ENCODE data around the gene STRN4.
"Not testable (repeated sequence)": the region's sequence is repeated elsewhere in the genome, so short reads cannot be mapped to it uniquely, and the experiment has no call there.

The STRN4 gene

GRCh38 chr19:46724468-46724867 is 21.8 kb downstream of the STRN4 start:
- no peak for DNase-seq

GRCh38 chr19:46723471-46723870 is 22.8 kb downstream of the STRN4 start:
- DNase-seq: no peak

DNA sequence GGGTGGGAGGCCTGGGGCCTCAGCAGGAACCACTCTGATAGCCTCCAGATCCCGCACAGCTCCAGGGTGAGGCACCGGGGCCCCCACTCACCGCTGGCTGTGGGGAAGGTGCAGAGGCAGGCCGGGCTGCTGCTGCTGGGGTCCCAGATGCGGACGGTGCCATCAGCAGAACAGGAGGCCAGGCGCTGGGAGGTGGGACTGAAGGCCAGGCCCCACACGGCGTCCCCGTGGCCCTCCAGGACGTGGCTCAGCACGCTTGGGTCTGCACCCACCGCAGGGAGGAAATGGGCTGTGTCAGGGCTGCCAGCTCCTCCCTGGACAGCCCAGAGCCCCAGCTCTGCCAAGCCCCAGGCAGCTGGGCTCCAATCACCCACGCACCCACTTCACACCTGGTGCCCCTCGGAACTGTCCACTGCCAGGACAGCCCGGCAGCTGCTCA is 23.2 kb downstream of the STRN4 start:
- no peak for DNase-seq

- no peak for DNase-seq
Measured at GRCh38 chr19:46722421-46723022, 23.7 kb downstream of the STRN4 start.

DNA sequence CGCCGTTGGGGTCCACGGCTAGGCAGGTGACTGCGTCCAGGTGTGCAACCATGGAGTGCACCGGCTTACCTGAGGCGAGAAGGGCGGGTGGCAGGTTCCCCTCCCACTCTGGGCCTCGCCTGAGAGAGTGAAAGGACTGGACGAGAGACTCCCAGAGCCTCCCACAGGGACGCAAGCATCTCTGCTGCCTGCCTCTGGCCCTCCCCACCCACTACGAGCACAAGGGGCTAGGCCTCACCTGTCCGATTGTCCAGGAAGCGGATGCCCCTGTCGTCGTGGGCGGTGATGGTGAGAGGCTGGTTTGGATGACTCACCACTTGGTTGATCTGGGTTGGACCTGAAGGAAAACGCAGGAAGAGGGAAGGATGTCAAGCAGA is 24.3 kb downstream of the STRN4 start:
- no peak for DNase-seq

GRCh38 chr19:46721269-46722003 is 24.8 kb downstream of the STRN4 start:
- DNase-seq: no peak

DNA sequence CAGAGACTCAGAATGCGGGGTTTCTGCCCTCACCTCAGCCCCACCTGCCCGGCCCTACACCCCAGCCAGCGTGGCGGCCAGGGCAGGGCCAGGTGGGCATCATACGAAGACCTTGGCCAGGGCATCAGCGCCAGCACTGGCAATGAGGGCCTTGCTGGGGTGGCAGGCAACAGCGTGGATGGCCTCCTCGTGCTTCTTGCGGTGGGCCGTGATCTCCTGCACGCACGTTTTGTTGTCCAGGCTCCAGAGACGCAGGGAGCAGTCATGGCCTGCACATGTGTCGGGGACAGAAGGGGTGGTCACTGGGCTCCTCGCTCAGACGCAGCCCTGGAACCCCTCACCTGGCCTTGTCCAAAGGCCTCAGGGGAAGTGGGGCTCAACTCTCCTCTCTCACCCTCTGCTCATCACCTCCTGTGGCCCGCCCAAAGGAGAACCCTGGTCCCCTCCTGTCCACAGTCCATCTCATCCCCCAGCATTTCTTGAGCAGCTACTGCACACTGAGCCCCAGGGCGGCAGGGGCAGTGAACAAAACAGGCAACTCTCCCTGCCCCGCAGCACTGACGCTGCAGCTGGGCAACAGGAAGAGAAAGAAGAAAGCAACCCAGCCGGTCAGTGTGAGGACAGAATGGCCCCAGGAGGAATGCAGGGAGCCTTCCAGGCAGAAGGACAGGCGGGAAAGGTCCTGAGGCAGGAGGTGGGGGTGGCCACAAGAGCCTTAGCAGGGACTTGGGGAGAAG is 25.6 kb downstream of the STRN4 start:
- no peak for DNase-seq

- DNase-seq: no peak
Measured at GRCh38 chr19:46719629-46720502, 26.4 kb downstream of the STRN4 start.

DNA sequence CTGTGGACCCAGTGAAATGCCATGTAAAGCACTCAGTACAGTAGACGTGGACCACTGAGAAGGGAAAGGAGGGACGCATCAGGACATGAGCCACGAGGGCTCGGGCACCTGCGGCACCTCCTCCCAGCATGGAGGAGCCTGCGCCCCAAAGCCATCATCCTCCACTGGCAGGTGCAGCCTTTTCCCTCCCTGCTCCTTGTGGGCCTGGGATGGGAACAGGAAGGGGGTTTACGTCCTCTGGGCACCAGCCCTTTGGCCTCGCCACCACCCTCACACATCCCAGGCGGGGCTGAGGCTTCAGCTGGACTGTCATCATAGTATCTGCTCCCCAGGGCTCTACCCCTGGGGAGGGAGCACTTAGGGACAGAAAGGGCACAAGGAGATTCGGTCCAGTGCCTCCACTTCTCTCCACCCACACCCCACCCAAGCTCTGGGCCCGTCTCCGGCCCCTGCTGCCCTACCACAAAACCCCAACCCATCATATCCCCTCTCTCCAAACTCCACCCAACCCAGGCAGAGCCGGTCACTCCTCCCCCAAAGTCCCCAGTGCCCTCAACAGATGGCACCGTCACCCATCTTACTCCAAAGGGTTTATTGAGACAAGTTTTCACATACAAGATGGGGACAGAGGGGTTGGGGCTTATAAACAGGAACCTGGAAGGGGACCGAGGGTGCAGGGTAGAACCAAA is 27.2 kb downstream of the STRN4 start:
- no peak for DNase-seq

DNA sequence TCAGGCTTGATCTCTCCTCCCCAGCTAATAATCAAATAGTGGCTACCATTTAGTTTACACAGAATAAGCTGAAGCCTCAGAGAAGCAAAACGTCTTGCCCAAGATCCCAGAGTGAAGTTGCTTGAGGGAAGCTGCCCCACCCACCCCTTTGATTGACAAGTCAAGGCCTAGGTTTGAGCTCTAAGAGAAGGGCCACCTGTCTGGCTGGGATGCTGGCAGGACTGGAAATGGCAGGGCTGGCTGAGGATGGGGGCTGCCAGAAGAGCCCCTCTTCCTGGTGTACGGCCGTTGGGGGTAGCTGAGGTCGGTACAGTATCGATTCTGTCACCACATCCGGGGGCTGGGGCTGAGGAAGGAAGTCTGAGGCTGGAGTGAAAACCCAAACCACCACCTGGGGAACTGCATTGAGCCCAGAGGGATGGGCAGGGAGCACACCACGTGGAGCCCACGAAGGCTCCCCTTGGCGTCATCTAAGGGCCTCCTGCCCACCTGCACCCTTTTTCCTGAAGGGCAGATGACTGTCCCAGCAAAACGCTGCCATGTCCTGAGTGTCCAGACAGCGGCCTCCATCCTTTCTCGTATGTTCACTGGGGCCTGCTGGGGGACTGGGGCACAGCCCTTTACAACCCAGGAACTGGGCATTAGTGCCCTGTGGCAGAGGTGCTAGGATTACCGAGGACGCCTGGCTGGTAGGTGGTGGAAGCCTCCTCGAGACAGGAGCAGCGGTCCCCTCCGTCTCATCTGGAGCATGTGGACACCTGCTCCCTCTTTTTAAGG is 27.9 kb downstream of the STRN4 start:
- peak; percentile 54 to 67 for DNase-seq

DNA sequence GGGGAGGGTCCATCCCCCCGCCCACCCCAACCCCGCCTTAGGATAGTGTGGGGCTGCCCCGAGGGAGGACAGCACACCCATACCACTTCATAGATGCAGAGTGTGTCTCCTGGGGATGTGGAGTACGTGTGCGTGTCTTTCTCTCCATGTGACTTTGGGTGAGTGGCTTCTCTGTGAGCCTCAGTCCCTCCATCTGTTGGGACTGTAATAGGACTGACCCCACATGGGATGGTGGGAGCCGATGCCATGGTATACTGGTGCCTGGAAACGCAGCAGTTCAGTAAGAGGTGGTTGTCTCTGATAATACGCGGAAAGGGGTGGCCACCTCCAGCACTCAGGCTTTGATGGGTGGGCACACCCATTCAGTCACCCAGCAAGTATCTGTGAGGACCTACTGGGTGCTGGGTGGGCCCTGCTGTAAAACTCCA is 28.5 kb downstream of the STRN4 start:
- DNase-seq: no peak

GRCh38 chr19:46717034-46717715 is 29.1 kb downstream of the STRN4 start, which contains the start of gene PRKD2:
TSS of gene PRKD2 (minus strand) at chr19:46717114. CDS start at chr19:46716370, 744 bp downstream.
- peak; percentile 75 to 80 for DNase-seq

- DNase-seq: peak in 1 of 2 donors; percentile 3
Measured at GRCh38 chr19:46716672-46717033, 29.6 kb downstream of the STRN4 start.

GRCh38 chr19:46715975-46716671 is 30.1 kb downstream of the STRN4 start:
- no peak for DNase-seq

DNA sequence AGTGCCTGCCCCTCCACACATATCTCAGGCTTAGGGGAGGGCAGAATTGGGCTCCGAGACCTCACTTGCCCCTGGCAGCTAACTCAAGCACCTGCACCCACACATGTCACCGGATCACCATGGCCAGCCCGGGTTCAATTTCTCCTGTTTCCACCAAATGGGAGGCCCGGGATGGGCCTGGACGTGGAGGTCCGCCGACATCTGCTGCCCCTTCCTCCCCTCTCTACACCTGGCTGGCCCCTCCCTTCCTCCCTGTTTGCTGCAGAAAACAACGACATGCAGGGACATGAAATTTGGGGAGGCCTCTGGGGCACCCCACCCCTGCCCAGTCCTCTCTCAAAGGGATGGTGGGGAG is 30.7 kb downstream of the STRN4 start:
- DNase-seq: no peak

GRCh38 chr19:46714444-46715106 is 31.7 kb downstream of the STRN4 start:
- no peak for DNase-seq

DNA sequence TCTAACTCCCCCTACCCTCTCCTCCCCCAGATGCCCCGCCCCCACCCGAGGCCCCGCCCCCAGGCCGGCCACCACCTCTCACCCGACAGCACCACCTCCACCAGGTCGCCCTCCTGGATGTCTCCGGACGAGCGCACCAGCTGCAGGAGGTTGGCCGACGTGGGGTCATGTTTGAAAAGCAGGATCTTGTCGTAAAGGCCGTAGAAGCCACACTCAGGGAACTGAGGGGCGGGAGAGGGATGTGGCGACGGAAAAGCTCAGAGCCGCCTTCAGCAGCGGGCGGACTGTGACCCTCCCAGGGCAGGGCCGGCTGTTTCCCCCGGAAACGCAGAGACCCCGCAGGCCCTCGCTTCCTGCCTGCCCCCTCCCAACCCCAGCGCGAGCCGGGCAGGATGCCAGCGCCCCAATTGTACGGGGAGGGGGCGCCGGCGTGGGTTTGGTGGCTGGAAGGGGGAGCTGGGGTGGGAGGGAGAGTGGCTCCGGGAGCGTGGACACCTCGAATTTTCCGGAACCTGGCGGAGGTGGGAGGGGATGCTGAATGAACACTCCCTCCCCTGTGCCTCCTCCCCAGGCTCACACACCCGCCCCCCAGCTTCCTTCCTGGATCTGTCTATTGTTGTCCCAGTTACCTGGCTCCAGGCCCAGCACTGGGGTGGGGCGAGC is 32.3 kb downstream of the STRN4 start:
- DNase-seq: peak in 1 of 2 donors; percentile 24

- not testable (repeated sequence) for DNase-seq
Measured at GRCh38 chr19:46712768-46713338, 33.4 kb downstream of the STRN4 start.

DNA sequence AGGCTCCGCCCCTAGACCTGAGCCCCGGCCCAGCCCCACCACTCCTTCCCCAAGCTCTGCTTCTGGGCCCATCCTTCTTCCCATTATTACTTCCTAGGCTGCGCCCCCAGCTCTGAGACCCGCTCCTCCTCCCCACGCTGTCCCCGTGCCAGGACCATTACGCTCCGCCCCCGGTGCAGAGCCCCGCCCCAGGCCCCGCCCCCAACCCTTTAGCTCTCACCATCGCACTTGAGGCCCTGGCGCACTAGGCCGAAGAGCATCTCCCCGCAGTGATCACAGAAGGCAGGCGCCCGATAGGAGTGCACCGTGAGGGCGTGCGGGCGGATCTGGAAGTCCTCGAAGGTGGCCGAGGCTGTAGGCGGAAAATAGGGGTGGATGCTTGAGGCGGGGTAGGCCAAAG is 35.6 kb downstream of the STRN4 start:
- DNase-seq: no peak

Data from inflammatory macrophage (primary cell).